Activated CD4-positive, CD25-positive, alpha-beta regulatory T cell treated with anti-CD3 and anti-CD28 coated beads, Interleukin-2, amount 50 U/mL, for 72 hours (primary cell): Measurements from ENCODE around the gene TTC7B.

ENCODE experiments used
- DNase-seq: peaks from one replicate; pipeline ENCODE4 v3.0.0; 2021

The TTC7B gene

GRCh38 chr14:90665321-90666000, 150.8 kb downstream of the TTC7B start:
- no peak for DNase-seq

DNA sequence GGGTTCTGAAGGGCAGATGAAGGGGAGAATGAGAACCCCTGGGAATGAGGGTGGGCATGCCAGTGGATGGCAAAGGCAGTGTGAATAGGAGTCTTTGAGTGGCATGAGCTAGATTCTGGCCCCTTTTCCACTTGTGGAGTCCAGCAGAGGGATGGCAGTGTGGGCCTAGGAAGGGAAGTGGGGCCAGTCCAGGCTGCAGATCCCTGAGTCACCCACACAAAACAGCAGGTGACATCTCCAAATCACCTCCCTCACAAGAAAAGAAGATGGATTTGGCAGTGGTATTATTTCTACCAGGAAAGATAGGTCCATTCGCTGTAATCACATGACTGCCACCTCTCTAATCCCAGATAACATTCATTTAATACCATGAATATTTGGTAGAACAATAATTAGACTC, 151.3 kb downstream of the TTC7B start:
- DNase-seq, result no peak

GRCh38 chr14:90663680-90664079, 152.6 kb downstream of the TTC7B start:
- no peak for DNase-seq

GRCh38 chr14:90663140-90663539, 153.1 kb downstream of the TTC7B start:
- no peak for DNase-seq

DNA sequence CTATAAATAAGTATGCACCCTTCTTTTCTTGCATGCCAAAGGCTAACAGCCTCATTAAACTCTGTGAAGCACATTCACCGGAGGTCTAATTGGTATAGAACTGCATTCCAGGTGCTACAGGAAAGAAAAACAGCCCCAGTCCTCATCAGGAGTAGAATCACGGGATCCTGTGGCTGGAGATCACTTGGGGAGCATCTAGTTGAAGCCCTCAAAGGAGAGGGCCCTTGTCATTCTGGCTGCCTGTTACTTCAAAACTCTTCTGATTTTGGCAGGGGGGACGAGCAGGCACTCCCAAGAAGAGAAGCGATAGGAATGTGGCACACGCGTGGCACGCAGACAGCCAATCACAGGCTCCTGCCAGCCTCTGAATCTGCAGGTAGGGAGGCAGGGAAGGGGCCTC, 154.4 kb downstream of the TTC7B start:
- DNase-seq, result no peak

GRCh38 chr14:90660865-90661570, 155.2 kb downstream of the TTC7B start:
- no peak for DNase-seq

GRCh38 chr14:90659156-90659555, 157.1 kb downstream of the TTC7B start:
- no peak for DNase-seq

DNA sequence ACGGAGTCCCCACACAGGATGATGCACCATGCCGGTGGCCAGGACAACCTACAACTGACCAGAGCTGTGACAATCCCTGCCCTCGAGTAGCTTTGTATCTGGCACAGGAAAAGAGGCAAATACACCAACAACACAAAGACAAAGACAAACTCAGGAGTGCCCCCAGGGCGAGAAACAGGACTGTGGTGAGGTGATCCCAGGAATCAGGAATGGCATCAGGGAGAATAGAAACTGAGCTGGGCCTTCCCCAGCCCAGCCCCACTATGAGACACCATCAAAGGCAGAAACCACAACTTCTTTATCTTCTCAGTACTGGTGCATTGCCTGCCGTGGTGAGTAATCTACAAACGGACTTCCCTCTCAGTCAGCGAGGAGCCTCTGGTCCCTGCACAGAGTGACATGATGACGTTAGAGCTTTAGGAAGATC, 157.7 kb downstream of the TTC7B start:
- DNase-seq, result no peak

GRCh38 chr14:90656973-90657372, 159.3 kb downstream of the TTC7B start:
- DNase-seq, result no peak

GRCh38 chr14:90655829-90656228, 160.4 kb downstream of the TTC7B start:
- no peak for DNase-seq

- DNase-seq, result no peak
These were observed 161.4 kb downstream of the TTC7B start for GRCh38 chr14:90654831-90655276.

DNA sequence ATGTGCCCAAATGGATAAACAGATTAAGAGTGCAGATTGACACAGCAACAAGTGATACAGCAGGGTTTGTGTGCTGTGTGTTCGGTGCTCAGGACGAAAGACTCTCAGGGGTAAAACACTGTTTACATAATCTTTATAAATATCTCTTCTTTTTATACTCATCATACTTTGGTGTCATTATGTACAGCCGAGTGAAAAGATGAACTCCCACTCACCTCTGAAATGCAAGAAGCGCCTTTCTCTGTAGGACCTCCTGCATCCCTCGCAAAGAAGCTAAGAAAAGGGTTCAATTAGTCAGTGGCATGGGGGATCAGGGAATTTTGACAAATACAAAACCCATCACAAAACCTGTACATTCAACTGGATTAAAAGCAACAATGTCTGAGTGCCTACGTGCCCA, 163.6 kb downstream of the TTC7B start:
- DNase-seq, result no peak

- DNase-seq, result no peak
These were observed 164.2 kb downstream of the TTC7B start for GRCh38 chr14:90651976-90652560.

DNA sequence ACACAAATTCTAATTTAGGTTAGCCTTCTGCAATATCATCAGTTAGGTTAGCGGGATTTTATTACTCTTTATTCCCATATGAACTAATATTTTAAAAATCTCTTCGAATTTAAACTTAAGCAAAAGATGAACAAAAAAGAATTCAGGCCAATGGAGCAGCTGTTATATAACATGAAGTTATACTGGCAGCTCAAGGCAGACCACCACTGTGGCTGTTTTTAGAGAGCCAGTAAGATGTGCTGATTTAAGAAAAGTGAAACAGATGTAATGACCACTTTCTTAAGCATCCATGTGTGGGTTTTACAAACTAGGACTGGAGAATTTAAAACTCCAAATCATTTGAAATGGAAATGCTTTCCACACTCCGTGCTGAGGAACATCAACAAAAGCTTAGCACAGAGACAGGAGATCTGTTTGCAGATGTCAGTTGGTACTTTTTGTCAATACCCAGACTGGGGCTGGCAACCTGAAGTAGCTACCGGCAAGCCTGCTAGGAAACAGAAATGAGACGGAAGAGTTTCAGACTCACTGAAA, 164.9 kb downstream of the TTC7B start:
- no peak for DNase-seq

DNA sequence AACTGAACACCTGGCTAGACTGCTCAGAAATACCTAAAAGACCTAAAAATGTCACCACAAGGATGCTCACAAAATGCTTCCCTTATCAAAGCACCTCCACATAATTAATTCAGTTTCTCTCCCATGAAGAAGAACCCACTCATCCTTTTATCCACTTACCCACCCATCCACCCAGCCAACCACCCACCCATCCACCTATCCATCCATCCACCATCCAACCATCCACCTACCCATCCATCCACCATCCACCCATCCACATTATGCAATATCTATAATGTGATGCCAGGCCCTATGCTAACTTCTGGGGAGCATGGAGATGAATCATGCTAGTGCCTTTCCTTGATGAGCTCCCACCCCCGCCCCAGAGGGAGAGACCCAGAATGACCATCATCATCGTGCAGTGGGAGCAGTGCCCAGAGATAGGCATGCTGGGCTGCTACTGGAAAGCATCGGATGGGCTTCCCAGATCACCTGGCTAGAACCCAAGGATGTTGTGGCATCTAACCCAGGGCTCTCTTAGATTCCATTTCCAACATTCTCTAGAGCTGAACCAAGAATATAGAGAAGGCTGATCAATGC, 166.6 kb downstream of the TTC7B start:
- no peak for DNase-seq

- no peak for DNase-seq
These were observed 167.1 kb downstream of the TTC7B start for GRCh38 chr14:90649083-90649482.

DNA sequence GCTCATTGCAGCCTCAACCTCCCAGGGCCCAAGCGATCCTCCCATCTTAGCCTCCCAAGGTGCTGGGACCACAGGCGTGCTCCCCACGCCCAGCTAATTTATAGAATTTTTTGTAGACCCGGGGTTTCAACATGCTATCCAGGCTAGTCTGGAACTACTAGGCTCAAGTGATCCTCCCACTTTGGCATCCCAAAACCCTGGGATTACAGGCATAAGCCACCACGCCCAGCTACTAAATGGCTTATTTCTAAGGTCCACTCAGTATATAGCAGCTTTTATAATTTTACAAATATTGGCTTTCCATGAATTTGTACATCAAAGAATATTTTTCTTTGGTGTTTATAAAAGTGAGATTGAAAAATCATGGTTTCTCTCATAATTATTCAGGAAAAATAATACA, 167.8 kb downstream of the TTC7B start:
- no peak for DNase-seq

- DNase-seq, result no peak
These were observed 168.7 kb downstream of the TTC7B start for GRCh38 chr14:90647473-90648005.

- no peak for DNase-seq
These were observed 170.3 kb downstream of the TTC7B start for GRCh38 chr14:90645842-90646443.

DNA sequence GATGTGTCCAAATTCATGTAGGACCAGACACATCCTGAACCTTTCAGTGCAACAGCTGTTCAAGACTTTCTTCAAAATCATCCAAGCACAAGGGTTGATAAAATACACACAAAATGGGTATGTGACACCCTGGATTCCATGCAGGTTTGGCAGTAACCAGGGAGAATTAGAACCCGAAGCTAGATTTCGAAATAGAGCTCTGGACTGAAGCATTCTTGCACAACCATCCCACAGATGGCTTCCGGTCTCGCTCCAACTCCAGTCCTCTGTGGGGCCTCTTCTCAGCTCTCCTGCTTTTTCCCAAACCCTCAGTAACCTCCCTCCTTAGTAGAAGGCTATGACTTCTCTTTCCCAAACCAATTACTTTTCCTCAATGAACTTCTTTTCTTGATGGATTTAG, 171.3 kb downstream of the TTC7B start:
- DNase-seq, result no peak

GRCh38 chr14:90643982-90644670, 172.1 kb downstream of the TTC7B start:
- DNase-seq, result no peak

DNA sequence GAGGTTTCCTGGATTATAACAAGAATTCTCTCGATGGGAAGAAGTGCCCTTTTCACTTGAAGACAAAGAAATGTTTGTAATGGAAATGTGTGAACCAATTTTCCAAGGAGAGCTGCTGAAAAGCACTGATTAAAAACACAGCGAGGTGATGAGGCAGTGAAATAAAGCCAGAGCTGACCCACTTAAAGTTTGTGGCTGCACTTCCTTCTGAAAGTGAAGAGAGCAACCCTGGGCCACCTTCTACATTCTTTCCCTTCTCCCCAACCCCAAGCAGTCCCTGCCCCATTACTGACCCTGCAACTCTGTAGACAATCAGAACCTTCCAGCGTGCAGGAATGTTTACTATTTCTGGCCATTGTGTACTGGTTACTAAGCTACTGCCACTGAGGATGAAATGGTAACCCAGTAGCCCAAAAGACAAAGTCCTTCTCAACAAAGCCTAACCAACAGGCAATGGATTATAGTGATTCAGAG, 173.9 kb downstream of the TTC7B start:
- no peak for DNase-seq
